NT2/D1 (cell line): ENCODE data around the gene SSTR1.
"Not testable (repeated sequence)": the region's sequence is repeated elsewhere in the genome, so short reads cannot be mapped to it uniquely, and the experiment has no call there.

ENCODE experiments used
- DNase-seq: peaks from one replicate; pipeline ENCODE4 v3.0.0-alpha.2; 2011; ENCODE audit warnings: low read depth, low spot score
- H3K27me3 ChIP-seq: 2 replicates; pipeline ENCODE4 v1.6.0; 2011; ENCODE audit warnings: mild to moderate bottlenecking; ENCODE audit not compliant: insufficient read length, insufficient read depth
- H3K36me3 ChIP-seq: 2 replicates; pipeline ENCODE4 v1.6.1; 2011; ENCODE audit warnings: mild to moderate bottlenecking, low read length, mixed read lengths; ENCODE audit not compliant: insufficient read depth, insufficient read length
- H3K4me1 ChIP-seq: 2 replicates; pipeline ENCODE4 v1.5.1; 2011; ENCODE audit not compliant: insufficient read depth, insufficient read length
- H3K4me3 ChIP-seq: 2 replicates; pipeline ENCODE4 v1.5.1; 2011; ENCODE audit warnings: low read depth; ENCODE audit not compliant: insufficient read length
- H3K9ac ChIP-seq: 2 replicates; pipeline ENCODE4 v1.6.0; 2011; ENCODE audit warnings: low read depth; ENCODE audit not compliant: insufficient read length
- H3K9me3 ChIP-seq: 2 replicates; pipeline ENCODE4 v1.5.1; 2011; ENCODE audit warnings: mild to moderate bottlenecking, low read length; ENCODE audit not compliant: insufficient read depth
- SUZ12 ChIP-seq: IDR thresholded peaks from 2 replicates; pipeline ENCODE4 v1.6.1; 2011; ENCODE audit not compliant: insufficient read length, insufficient read depth; ENCODE audit errors: extremely low read depth
- YY1 ChIP-seq: IDR thresholded peaks from 2 replicates; pipeline ENCODE4 v1.6.1; 2011; ENCODE audit not compliant: insufficient read length, insufficient read depth
- ZNF274 ChIP-seq: IDR thresholded peaks from 2 replicates; pipeline ENCODE4 v1.6.1; 2011; ENCODE audit warnings: mild to moderate bottlenecking, low read depth, low read length

SSTR1 gene

GRCh38 chr14:38184132-38184531 is 23.6 kb upstream of the SSTR1 start:
- H3K27me3 ChIP-seq, result no peaks in the 10 kb centered on the region
- H3K36me3 ChIP-seq, result no peaks in the 10 kb centered on the region
- TF ChIP-seq ZNF274, result no peak
- no peak for TF ChIP-seq YY1
- no peak for TF ChIP-seq SUZ12
- H3K4me1 ChIP-seq, result no peaks in the 10 kb centered on the region
- H3K9me3 ChIP-seq, result peaks cover 24% of the 10 kb centered on the region
- no peak overlapping the region for H3K4me3 ChIP-seq
- H3K9ac ChIP-seq, result no peak overlapping the region
- no peak for DNase-seq

GRCh38 chr14:38185671-38186070 is 22.0 kb upstream of the SSTR1 start:
- peaks cover 27% of the 10 kb centered on the region for H3K9me3 ChIP-seq
- no peak for TF ChIP-seq SUZ12
- TF ChIP-seq YY1, result no peak
- no peak for TF ChIP-seq ZNF274
- DNase-seq, result no peak
- no peaks in the 10 kb centered on the region for H3K36me3 ChIP-seq
- H3K4me1 ChIP-seq, result no peaks in the 10 kb centered on the region
- no peaks in the 10 kb centered on the region for H3K27me3 ChIP-seq
- no peak overlapping the region for H3K9ac ChIP-seq
- no peak overlapping the region for H3K4me3 ChIP-seq

GRCh38 chr14:38186216-38186615 is 21.5 kb upstream of the SSTR1 start:
- no peaks in the 10 kb centered on the region for H3K27me3 ChIP-seq
- H3K4me3 ChIP-seq, result no peak overlapping the region
- no peak overlapping the region for H3K9ac ChIP-seq
- H3K36me3 ChIP-seq, result no peaks in the 10 kb centered on the region
- peaks cover 27% of the 10 kb centered on the region for H3K9me3 ChIP-seq
- H3K4me1 ChIP-seq, result no peaks in the 10 kb centered on the region
- TF ChIP-seq ZNF274, result no peak
- TF ChIP-seq YY1, result no peak
- no peak for DNase-seq

- peaks cover 27% of the 10 kb centered on the region for H3K9me3 ChIP-seq
- no peaks in the 10 kb centered on the region for H3K4me1 ChIP-seq
- H3K4me3 ChIP-seq, result no peak overlapping the region
- no peak for DNase-seq
- no peaks in the 10 kb centered on the region for H3K36me3 ChIP-seq
- H3K27me3 ChIP-seq, result no peaks in the 10 kb centered on the region
- no peak for TF ChIP-seq YY1
- TF ChIP-seq SUZ12, result no peak
- TF ChIP-seq ZNF274, result no peak
- H3K9ac ChIP-seq, result no peak overlapping the region
These were observed 20.2 kb upstream of the SSTR1 start for GRCh38 chr14:38187528-38187927.

- Histone ChIP-seq H3K9ac (no peak overlapping the region), H3K4me3 (no peak overlapping the region), H3K36me3 (no peaks in the 10 kb centered on the region), H3K9me3 (peaks cover 27% of the 10 kb centered on the region), H3K4me1 (no peaks in the 10 kb centered on the region), H3K27me3 (no peaks in the 10 kb centered on the region)
- no peak for DNase-seq
- TF ChIP-seq YY1 (no peak), ZNF274 (no peak), SUZ12 (no peak)
These were observed 17.6 kb upstream of the SSTR1 start for GRCh38 chr14:38189930-38190726.

- H3K4me1 ChIP-seq, H3K36me3 ChIP-seq, H3K27me3 ChIP-seq, DNase-seq: not testable (repeated sequence)
- peak overlapping the region; percentile 54 for H3K4me3 ChIP-seq
- H3K9me3 ChIP-seq, result peaks cover 27% of the 10 kb centered on the region
- H3K9ac ChIP-seq, result peak overlapping the region; percentile 72
These were observed 16.9 kb upstream of the SSTR1 start for GRCh38 chr14:38190846-38191245.

GRCh38 chr14:38191491-38191890 is 16.2 kb upstream of the SSTR1 start:
- DNase-seq, H3K27me3 ChIP-seq, H3K36me3 ChIP-seq, H3K4me1 ChIP-seq: not testable (repeated sequence)
- Histone ChIP-seq H3K4me3 (peak overlapping the region; percentile 54), H3K9ac (peak overlapping the region; percentile 80), H3K9me3 (peaks cover 27% of the 10 kb centered on the region)
